ENCODE measurements around the gene STMN1. TPM values are rescaled to one million over a fixed set of nuclear protein-coding genes. Genes with fewer than 3 reads are reported as not detected.
A peak's percentile ranks its signal among the peaks of the same experiment; 100 is the strongest.

STMN1 gene
- total RNA-seq, 1 experiment from 2014 or later = 207 TPM

DNA sequence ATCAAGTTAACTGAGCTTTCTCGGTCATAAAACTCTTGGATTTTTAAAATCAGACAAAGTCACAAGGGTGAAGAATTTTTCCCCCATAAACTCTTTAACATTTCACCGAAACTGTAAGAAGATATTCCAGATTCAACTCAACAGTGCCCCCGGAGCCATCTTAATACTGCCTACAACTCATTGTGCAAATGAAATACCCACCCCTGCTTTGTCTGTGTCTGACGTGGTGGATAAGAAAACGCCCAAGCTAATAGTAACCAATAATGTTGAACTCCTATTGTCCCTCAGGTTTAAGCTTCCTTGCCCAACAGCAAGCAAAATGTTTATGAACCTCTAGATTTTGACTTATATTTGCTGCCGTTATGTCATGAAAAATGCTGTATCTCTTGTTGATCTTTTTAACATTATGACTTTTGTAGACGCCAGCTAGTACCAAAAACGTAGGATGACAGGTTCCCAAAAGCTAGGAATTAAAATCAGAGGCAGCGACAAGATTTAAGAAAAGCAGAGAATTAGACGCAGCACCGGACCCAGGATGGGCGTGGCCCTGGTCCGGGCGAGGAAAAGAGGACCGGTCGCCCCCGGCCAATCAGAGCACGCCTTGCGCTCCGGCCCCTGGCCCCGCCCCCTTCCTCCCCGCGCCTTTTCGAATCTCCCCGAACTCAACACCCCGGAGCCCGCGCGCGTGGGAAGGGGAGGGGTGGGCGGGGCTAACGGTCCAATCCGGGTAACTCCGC lies 1.1 kb downstream of the STMN1 start:
- H3K27me3 Mint-ChIP-seq (ENCODE audit: insufficient read depth, unreplicated experiment) = no peaks in the 10 kb centered on the region
- H3K27ac Mint-ChIP-seq (ENCODE audit: unreplicated experiment) = no peak overlapping the region
- POLR2A ChIA-PET = interaction anchor here (0.7 to 1.0 kb wide), 2 partner anchors 17 to 92 kb away, joined by 3 to 6 read pairs; partner anchors contain the start of gene PAFAH2
- peak; percentile 90 to 93 for DNase-seq
- Histone ChIP-seq H3K4me3 (ENCODE audit: low read depth, low read length) (peak overlapping the region; percentile 86), H3K4me1 (no peaks in the 10 kb centered on the region; the same call in 1 of the 2 replicates), H3K9me3 (no peaks in the 10 kb centered on the region), H3K36me3 (ENCODE audit: control insufficient read depth, insufficient read depth, low read length) (no peaks in the 10 kb centered on the region; the same call in 1 of the 2 replicates), H3K27me3 (replicated peaks; ENCODE audit: control insufficient read depth, insufficient read depth, low read length) (no peaks in the 10 kb centered on the region)
- CTCF ChIA-PET = interaction anchor here (0.5 to 1.6 kb wide), 3 partner anchors 10 to 1207 kb away, joined by 3 to 6 read pairs (median 5); no protein-coding TSS in a partner anchor
- TF ChIP-seq CTCF (IDR thresholded peaks at IDR 0.05; ENCODE audit: insufficient read depth in 1 of 2, low read depth in 1 of 2, low read length in 1 of 2, severe bottlenecking in 1 of 2, unreplicated experiment in 1 of 2) = no peak
- H3K4me3 Mint-ChIP-seq (ENCODE audit: unreplicated experiment) = peak overlapping the region; percentile 91
- H3K36me3 Mint-ChIP-seq (ENCODE audit: insufficient read depth, unreplicated experiment) = peaks cover 38% of the 10 kb centered on the region
- peaks cover 7% of the 10 kb centered on the region for H3K4me1 Mint-ChIP-seq (ENCODE audit: low read depth, unreplicated experiment)
- intact Hi-C loops (cut with micrococcal nuclease; ENCODE audit: unreplicated experiment) = loop anchor here (1.0 kb wide), 1 partner anchor 92 kb away; no protein-coding TSS in a partner anchor
- no TSS peak for BruUV-seq (replicated peaks)
- no peaks in the 10 kb centered on the region for H3K9me3 Mint-ChIP-seq (ENCODE audit: unreplicated experiment)

DNA sequence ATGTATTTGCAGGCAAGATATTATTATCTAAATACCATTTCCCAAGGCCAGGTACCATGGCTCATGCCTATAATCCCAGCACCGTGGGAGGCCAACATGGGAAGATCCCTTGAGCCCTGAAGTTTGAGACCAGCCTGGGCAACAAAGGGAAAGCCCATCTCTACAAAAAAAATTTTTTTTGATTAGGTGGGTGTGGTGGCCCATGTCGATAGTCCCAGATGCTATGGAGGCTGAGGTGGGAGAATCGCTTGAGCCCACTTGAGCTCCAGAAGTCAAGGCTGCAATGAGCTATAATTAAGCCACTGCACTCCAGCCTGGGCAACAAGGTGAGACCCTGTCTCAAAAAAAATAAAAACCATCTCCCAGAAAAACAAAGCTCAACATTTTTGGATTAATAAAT lies 2.2 kb downstream of the STMN1 start:
- H3K27ac Mint-ChIP-seq (ENCODE audit: unreplicated experiment) = no peak overlapping the region
- no peaks in the 10 kb centered on the region for H3K27me3 ChIP-seq (replicated peaks; ENCODE audit: control insufficient read depth, insufficient read depth, low read length)
- no peaks in the 10 kb centered on the region for H3K9me3 ChIP-seq
- intact Hi-C loops (cut with micrococcal nuclease; ENCODE audit: unreplicated experiment) = no loop called here
- POLR2A ChIA-PET = interaction anchor here (0.7 kb wide), 1 partner anchor 63 kb away, joined by 5 read pairs; no protein-coding TSS in a partner anchor
- H3K36me3 Mint-ChIP-seq (ENCODE audit: insufficient read depth, unreplicated experiment) = peaks cover 42% of the 10 kb centered on the region
- no peaks in the 10 kb centered on the region for H3K9me3 Mint-ChIP-seq (ENCODE audit: unreplicated experiment)
- no peak overlapping the region for H3K4me3 Mint-ChIP-seq (ENCODE audit: unreplicated experiment)
- no peak for TF ChIP-seq CTCF (IDR thresholded peaks at IDR 0.05; ENCODE audit: insufficient read depth in 1 of 2, low read depth in 1 of 2, low read length in 1 of 2, severe bottlenecking in 1 of 2, unreplicated experiment in 1 of 2)
- no peak for DNase-seq
- CTCF ChIA-PET = interaction anchor here (0.9 kb wide), 1 partner anchor 8 kb away, joined by 5 read pairs; no protein-coding TSS in a partner anchor
- BruUV-seq (replicated peaks) = no TSS peak
- peaks cover 7% of the 10 kb centered on the region for H3K4me1 Mint-ChIP-seq (ENCODE audit: low read depth, unreplicated experiment)
- no peak overlapping the region for H3K4me3 ChIP-seq (ENCODE audit: low read depth, low read length)
- peaks cover 1% of the 10 kb centered on the region; the same call in 1 of the 2 replicates for H3K36me3 ChIP-seq (ENCODE audit: control insufficient read depth, insufficient read depth, low read length)
- no peaks in the 10 kb centered on the region for H3K27me3 Mint-ChIP-seq (ENCODE audit: insufficient read depth, unreplicated experiment)
- no peaks in the 10 kb centered on the region; the same call in 1 of the 2 replicates for H3K4me1 ChIP-seq

- TF ChIP-seq CTCF (IDR thresholded peaks at IDR 0.05; ENCODE audit: insufficient read depth in 1 of 2, low read depth in 1 of 2, low read length in 1 of 2, severe bottlenecking in 1 of 2, unreplicated experiment in 1 of 2) = no peak
- no peak overlapping the region for H3K27ac Mint-ChIP-seq (ENCODE audit: unreplicated experiment)
- intact Hi-C loops (cut with micrococcal nuclease; ENCODE audit: unreplicated experiment) = no loop called here
- BruUV-seq (replicated peaks) = no TSS peak
- H3K27me3 Mint-ChIP-seq (ENCODE audit: insufficient read depth, unreplicated experiment) = no peaks in the 10 kb centered on the region
- no peaks in the 10 kb centered on the region for H3K9me3 Mint-ChIP-seq (ENCODE audit: unreplicated experiment)
- CTCF ChIA-PET = no interaction called here
- Histone ChIP-seq H3K36me3 (ENCODE audit: control insufficient read depth, insufficient read depth, low read length) (peaks cover 2% of the 10 kb centered on the region; the same call in 1 of the 2 replicates), H3K9me3 (no peaks in the 10 kb centered on the region), H3K4me3 (ENCODE audit: low read depth, low read length) (no peak overlapping the region), H3K4me1 (no peaks in the 10 kb centered on the region; the same call in 1 of the 2 replicates), H3K27me3 (replicated peaks; ENCODE audit: control insufficient read depth, insufficient read depth, low read length) (no peaks in the 10 kb centered on the region)
- no peak overlapping the region for H3K4me3 Mint-ChIP-seq (ENCODE audit: unreplicated experiment)
- peaks cover 42% of the 10 kb centered on the region for H3K36me3 Mint-ChIP-seq (ENCODE audit: insufficient read depth, unreplicated experiment)
- no peak for DNase-seq
- peaks cover 7% of the 10 kb centered on the region for H3K4me1 Mint-ChIP-seq (ENCODE audit: low read depth, unreplicated experiment)
- POLR2A ChIA-PET = no interaction called here
These were observed 3.8 kb downstream of the STMN1 start for GRCh38 chr1:25902462-25902861.

All from Caco-2 (cell line).